HG03432 (cell line): ENCODE results near the gene YIPF5.

Experiments used
- ATAC-seq: cut with Tn5 transposase; IDR thresholded peaks from one replicate; pipeline ENCODE4 v1.9.1; 2021; ENCODE audit warnings: mild to moderate bottlenecking, moderate library complexity; ENCODE audit not compliant: unreplicated experiment

YIPF5 gene

DNA sequence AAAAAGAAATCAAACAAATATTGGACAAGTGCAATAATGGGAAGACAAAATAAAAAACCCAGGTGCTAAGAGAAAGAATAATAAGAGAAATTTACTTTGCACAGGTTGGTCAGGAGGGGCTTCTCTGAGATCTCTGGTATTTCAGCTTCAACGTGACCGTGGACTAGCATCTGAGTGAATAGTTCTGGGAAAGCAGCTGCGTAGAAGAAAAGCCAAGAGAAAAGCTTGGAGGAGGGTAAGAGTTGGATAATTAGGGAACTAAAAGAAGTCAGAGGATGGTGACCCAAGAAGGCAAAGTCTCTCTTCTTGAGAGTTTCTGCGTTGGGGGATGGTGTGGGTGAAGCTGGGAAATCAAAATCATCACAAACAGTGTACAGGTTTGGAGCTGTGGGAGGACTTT lies 41.6 kb downstream of the YIPF5 start:
- ATAC-seq: no peak

GRCh38 chr5:144126707-144127106 lies 43.8 kb downstream of the YIPF5 start:
- ATAC-seq: no peak

DNA sequence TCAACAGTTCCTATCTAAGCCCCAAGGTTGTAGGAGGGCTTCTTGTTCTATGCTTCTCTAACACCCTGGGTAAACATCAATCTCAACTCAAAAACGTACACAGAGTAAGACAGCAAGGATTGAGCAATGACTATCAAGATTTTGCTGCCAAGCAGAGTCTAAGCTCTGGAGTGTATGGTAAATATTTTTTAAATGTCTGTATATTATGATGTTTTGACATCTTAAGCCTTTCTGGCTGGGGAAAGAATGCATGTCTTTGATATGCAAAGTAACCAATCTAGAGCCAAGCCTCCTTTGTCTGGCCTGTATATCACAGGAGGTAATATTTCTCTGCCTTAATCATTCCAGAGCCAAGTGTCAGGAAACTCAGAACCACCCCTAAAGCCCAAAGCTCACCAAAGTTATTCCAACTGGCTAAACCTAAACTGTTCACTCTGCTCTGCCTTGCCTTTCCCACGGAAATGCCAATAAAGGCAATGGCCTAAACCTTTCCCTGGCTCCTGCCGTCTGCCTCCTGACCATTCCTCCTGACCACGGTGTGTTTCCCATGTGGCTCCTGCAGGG lies 45.2 kb downstream of the YIPF5 start:
- ATAC-seq: no peak

DNA sequence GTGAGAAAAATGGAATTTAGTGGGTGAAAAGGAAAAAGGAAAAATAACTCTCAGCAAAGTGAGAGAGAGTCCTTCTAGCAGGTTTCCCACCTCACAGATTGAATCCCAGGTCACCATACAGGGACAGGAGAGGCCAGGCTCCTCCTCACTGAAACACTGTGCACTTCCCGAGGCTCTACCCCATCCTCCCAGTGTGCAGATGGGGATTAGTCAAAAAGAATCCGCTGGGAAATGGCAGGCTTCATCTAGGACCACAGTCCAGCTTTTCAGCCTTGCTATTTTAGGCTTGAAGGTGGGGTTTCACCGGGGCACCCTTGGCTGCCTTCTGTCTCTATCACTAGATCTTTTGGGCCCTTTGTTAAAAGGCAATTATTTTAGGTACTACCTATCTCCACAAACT lies 47.8 kb downstream of the YIPF5 start:
- ATAC-seq: no peak

DNA sequence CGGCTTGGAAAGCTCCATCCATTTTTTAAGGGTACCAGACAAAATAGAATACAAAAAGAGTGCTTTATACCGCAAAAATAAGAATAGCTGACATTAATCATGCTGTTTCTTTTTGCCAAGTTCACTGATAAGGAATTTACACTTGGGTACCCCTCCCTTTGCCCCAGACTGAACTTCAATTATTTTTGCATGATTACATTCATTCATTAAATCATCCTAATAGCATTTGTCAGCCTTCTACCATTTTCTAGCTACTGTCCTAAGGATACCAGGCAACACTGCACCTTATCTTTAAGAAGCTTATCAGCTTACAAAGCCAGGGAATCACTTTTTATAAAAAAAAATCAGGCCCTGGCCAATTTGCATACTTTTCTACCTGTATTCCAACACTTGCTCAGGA lies 48.4 kb downstream of the YIPF5 start:
- no peak for ATAC-seq

DNA sequence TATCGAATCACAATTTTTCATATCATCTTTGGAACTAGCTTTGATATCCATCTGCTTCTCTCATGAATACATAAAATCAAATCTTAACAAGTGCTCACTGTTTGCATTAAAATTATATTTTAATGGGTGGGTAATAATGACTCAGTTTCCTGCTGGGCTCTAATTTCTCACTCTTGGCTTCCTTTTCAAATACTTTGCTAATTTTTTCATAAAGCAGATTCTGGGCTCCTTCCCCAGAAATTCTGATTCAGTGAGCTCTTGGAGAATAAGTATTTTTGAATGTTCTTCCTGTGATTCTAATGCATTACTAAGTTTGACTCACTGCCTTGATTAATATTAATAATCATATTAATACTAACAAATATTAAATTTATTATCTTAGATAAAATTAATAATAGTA lies 48.9 kb downstream of the YIPF5 start:
- no peak for ATAC-seq

- ATAC-seq: no peak
Observed at GRCh38 chr5:144120661-144121180, 49.7 kb downstream of the YIPF5 start.

DNA sequence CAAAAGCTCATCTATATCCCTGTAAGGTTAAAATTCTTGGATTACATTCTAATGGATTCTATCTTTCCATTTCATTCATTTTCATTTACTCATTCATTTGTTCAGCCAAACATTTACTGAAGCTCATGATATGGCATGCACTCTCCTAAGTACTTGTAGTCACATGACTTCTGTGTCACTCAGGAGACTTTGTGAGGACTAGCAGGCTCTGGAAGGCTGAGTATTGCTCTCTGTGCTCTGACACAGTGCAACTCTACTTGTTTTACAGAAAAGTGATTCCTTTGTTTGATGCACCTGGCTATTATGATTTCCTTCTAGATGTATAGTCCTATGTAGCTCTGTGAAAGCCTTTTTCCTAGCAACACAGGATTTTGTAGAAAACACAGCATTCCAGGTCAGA lies 53.0 kb downstream of the YIPF5 start:
- ATAC-seq: no peak

DNA sequence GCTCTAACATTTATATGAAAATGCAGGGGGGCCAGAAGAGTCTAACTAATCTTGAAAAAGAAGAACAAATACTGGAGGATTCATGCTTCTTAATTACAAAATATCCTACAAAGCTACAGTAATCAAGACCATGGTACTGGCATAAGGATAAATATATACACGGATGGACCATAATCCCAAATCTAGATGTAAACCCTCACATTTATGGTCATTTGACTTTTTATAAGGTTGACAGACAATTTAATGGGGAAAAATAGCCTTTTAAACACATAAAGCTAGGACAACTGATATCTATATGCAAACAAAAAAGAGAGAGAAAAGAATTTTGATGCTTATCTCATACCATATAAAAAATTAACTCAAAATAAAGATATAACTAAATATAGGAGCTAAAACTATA lies 55.9 kb downstream of the YIPF5 start:
- ATAC-seq: no peak
